Measurements from ENCODE around the gene LRRK1. TPM values are rescaled to one million over a fixed set of nuclear protein-coding genes. Genes with fewer than 3 reads are reported as not detected.

Gene LRRK1
- polyA plus RNA-seq, 1 donor from 2014 or later: 13.2 TPM

GRCh38 chr15:100899601-100900000, 19.6 kb upstream of the LRRK1 start:
- Mint-ChIP-seq H3K4me1 (peaks cover 0 to 4% (median 0%) of the 10 kb centered on the region in 3 donors), H3K4me3 (no peak overlapping the region), H3K27me3 (peaks cover 12% of the 10 kb centered on the region), H3K36me3 (no peaks in the 10 kb centered on the region), H3K9me3 (peaks cover 0 to 6% (median 3%) of the 10 kb centered on the region in 3 donors), H3K27ac (no peak overlapping the region)

DNA sequence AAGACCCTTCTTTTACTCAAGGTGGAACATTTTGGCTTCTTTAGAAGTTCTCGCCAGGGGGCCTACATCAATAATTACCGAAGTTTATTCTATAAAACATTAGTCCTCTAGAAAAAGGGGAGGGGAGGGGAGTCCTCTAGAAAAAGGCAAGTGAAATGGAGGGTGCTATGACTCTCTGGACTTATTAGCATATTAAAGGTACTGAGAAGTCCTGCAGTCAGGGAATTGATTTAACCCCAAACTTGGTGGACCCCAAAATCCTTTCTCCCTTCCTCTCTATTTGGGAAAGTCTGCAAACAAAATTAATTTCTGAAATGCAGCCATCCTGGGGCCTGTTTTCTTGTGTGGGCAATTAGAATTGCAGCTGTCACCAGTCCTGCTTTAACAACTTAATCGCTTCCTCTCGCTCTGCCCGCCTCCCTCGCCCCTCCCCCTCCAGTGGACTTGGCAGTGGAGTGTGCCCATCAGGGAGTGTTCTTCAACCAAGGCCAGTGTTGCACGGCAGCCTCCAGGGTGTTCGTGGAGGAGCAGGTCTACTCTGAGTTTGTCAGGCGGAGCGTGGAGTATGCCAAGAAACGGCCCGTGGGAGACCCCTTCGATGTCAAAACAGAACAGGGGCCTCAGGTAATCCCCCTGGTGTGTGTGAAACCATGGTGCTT, 18.9 kb upstream of the LRRK1 start:
- H3K36me3 Mint-ChIP-seq: no peaks in the 10 kb centered on the region
- H3K9me3 Mint-ChIP-seq: peaks cover 0 to 6% (median 3%) of the 10 kb centered on the region in 3 donors
- peak overlapping the region in 1 of 3 donors; percentile 83 for H3K27ac Mint-ChIP-seq
- H3K4me1 Mint-ChIP-seq: peaks cover 0 to 4% (median 0%) of the 10 kb centered on the region in 3 donors
- H3K4me3 Mint-ChIP-seq: no peak overlapping the region
- peaks cover 8% of the 10 kb centered on the region for H3K27me3 Mint-ChIP-seq

DNA sequence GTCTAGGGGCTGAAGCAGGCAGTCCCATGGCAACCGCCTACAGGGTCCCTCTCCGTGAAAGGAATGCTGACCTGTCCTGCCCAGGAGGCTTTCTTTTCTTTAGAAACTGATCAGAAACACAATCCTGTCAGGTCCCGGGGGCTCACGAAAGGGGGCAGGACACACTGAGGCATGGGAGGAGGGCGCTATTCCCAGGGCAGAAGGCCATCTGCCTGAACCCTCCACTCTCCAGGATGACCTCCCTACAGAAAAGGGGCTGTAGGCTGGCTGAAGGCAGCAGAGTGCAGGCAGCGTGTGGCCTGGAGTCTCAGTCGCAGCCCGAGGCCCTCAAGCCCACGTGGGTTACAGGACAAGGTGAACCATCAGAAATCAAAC, 18.4 kb upstream of the LRRK1 start:
- no peaks in the 10 kb centered on the region for H3K36me3 Mint-ChIP-seq
- H3K27me3 Mint-ChIP-seq: peaks cover 7% of the 10 kb centered on the region
- H3K4me1 Mint-ChIP-seq: peaks cover 0 to 4% (median 0%) of the 10 kb centered on the region in 3 donors
- peak overlapping the region in 2 of 3 donors; percentile 18 to 83 for H3K27ac Mint-ChIP-seq
- H3K4me3 Mint-ChIP-seq: no peak overlapping the region
- peaks cover 0 to 5% (median 3%) of the 10 kb centered on the region in 3 donors for H3K9me3 Mint-ChIP-seq

GRCh38 chr15:100901296-100901695, 17.9 kb upstream of the LRRK1 start:
- Mint-ChIP-seq H3K36me3 (no peaks in the 10 kb centered on the region), H3K27me3 (peaks cover 6% of the 10 kb centered on the region), H3K4me3 (no peak overlapping the region), H3K4me1 (peaks cover 0 to 4% (median 0%) of the 10 kb centered on the region in 3 donors), H3K9me3 (peaks cover 0 to 5% (median 3%) of the 10 kb centered on the region in 3 donors), H3K27ac (no peak overlapping the region)

DNA sequence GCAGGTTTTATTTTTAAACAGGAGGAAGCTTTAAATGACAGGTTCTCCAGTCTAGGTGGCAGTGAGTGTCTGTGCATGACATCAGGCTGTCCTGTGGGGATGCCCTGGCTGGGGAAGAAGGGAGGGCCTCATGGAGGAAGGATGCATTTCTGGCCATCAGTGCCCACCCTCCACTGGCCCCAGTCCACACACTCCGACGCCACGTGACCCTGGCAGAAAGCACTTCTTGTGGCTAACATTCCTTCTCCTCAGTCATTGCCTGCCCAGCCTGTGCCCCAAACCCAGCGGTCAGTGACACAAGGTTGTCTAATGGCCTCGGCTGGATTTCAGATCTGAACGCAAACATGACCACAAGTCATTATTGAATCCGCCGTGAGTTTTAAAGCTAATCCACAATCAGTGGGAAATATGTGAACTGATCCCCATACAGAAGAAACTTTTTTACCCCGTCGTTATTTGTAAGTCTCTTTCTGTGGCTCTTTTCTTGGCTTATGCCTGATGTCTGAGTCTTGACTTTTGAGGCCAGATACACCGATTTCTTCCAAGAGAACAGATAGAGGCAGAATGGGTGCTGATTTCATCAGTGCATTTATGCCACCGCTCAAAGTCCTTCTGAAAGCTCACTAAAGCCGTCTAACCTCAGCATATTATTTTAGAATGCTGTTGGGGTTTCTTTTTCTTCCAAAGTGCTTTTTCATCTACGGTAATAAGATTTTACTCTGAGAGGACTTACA, 17.3 kb upstream of the LRRK1 start:
- H3K9me3 Mint-ChIP-seq: peaks cover 0 to 5% (median 3%) of the 10 kb centered on the region in 3 donors
- peaks cover 6% of the 10 kb centered on the region for H3K27me3 Mint-ChIP-seq
- H3K27ac Mint-ChIP-seq: no peak overlapping the region
- H3K36me3 Mint-ChIP-seq: no peaks in the 10 kb centered on the region
- no peak overlapping the region for H3K4me3 Mint-ChIP-seq
- H3K4me1 Mint-ChIP-seq: peaks cover 0 to 4% (median 0%) of the 10 kb centered on the region in 3 donors

DNA sequence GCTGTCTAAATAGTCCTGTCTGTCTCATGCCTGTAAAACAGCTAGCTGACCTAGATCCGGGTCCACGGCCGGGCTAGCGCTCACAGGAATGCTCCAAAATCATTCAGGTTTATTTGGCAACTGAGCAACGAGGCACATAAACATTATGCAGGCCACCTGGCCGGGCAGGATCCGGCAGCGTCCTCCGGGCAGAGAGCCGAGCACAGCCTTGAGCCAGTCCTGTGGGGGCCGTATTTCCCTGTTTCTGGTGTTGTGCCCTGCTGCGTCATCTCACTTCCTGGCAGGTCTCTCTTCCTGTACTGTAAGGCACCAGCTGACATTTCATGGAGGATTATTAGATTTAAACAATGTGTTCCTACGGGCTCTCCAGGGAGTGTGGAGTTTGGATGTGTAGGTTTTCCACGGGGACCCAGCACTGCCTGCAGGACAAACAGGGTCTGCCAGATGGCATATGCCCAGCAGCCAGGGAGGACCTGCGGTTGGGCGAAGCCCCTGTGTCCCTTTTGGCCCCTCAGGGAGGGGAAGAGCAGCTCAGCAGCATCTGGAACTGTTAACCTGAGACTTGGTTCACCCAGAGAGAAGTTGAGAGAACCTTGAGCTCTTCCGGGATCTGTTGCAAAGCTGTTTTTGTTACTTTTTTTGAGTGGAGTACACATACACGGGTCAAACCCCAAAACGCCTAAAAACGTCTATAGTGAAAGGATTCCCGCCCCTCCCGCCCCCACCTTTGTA, 16.6 kb upstream of the LRRK1 start:
- Mint-ChIP-seq H3K36me3 (no peaks in the 10 kb centered on the region), H3K4me3 (peak overlapping the region in 1 of 4 donors; percentile 66), H3K4me1 (peaks cover 0 to 4% (median 0%) of the 10 kb centered on the region in 3 donors), H3K27ac (no peak overlapping the region), H3K27me3 (peaks cover 9% of the 10 kb centered on the region), H3K9me3 (peaks cover 0 to 5% (median 3%) of the 10 kb centered on the region in 3 donors)

- Mint-ChIP-seq H3K4me1 (peaks cover 0 to 4% (median 0%) of the 10 kb centered on the region in 3 donors), H3K4me3 (no peak overlapping the region), H3K27ac (no peak overlapping the region), H3K9me3 (peaks cover 0 to 5% (median 3%) of the 10 kb centered on the region in 3 donors), H3K27me3 (peaks cover 6% of the 10 kb centered on the region), H3K36me3 (no peaks in the 10 kb centered on the region)
Measured at GRCh38 chr15:100903168-100903554, 16.0 kb upstream of the LRRK1 start.

DNA sequence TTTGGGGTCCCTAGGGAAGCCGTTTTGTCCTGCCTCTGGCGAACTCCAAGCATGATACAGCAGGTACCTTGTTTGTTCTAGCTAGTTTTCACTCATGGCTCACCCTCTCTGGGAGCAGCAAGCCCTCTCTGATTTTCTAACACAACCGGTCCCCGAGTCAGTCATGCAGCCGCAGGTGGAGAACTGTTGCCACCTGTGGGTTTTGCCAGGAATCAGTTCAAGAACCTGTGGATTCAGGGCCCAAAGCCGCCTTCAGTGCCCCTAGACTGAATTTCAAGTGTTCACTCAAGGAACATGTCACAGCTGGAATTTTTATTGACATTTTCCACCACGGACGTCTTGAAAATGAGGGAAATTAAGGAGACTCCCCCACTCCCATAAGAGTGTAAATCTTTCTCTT, 13.3 kb upstream of the LRRK1 start:
- Mint-ChIP-seq H3K9me3 (peaks cover 0 to 3% (median 3%) of the 10 kb centered on the region in 3 donors), H3K36me3 (no peaks in the 10 kb centered on the region), H3K4me1 (peaks cover 0 to 4% (median 0%) of the 10 kb centered on the region in 3 donors), H3K4me3 (no peak overlapping the region), H3K27me3 (peaks cover 3% of the 10 kb centered on the region), H3K27ac (no peak overlapping the region)

GRCh38 chr15:100908466-100908865, 10.7 kb upstream of the LRRK1 start:
- Mint-ChIP-seq H3K36me3 (peaks cover 2% of the 10 kb centered on the region), H3K27ac (no peak overlapping the region), H3K4me1 (no peaks in the 10 kb centered on the region), H3K9me3 (peaks cover 0 to 3% (median 3%) of the 10 kb centered on the region in 3 donors), H3K27me3 (peaks cover 3% of the 10 kb centered on the region), H3K4me3 (no peak overlapping the region)

GRCh38 chr15:100909565-100909964, 9.6 kb upstream of the LRRK1 start:
- no peak overlapping the region for H3K27ac Mint-ChIP-seq
- peaks cover 0 to under 1% (median 0%) of the 10 kb centered on the region in 3 donors for H3K9me3 Mint-ChIP-seq
- H3K27me3 Mint-ChIP-seq: peaks cover 3% of the 10 kb centered on the region
- H3K4me3 Mint-ChIP-seq: no peak overlapping the region
- H3K4me1 Mint-ChIP-seq: no peaks in the 10 kb centered on the region
- peaks cover 6% of the 10 kb centered on the region for H3K36me3 Mint-ChIP-seq

DNA sequence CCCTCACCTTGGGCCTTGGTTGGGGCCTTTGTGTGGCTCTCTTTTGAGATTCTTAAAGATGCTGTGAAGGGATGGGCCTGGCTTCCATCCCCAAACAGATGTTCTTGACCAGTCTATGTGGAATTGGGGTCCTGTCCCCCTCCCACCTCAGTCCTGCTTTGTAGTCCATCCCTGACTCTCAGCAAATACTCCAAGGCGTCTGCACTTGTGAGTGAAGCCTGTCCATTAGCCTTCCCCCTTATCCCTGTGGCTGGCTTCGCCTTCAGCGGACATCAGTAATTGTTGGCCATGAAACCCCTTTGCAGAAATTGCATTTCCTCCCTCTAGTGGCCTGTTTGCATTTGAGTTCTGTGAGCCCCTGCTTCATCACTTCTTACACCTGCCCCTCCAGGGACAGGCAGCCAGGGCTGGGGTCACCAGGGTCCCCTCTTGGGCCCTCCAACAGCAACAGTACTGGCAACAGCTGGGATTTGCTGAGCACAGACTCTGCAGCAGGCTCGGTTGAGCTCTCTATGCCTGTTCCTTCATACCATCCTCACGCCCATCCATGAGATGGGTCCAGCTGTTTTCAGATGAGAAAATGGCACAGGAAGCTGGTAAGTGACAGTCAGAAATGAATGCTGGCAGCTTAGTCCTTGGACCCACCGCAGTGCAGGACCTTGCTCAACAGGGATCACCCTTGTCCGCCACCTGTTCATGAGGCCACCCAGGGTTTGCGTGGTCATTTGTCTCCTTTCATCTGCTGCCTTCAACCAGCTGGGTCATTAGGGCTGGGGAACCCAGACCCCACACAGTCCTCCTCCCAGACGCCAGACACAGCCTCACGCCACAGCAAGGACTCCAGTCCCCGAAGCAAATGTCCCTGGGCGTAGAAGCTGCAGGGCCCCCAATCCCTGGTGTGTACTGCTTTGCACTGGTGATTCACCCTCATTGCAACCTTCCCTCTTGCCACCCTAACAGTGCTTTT, 8.9 kb upstream of the LRRK1 start:
- no peaks in the 10 kb centered on the region for H3K4me1 Mint-ChIP-seq
- peaks cover 3% of the 10 kb centered on the region for H3K27me3 Mint-ChIP-seq
- H3K27ac Mint-ChIP-seq: no peak overlapping the region

GRCh38 chr15:100911086-100911485, 8.1 kb upstream of the LRRK1 start:
- no peaks in the 10 kb centered on the region for H3K4me1 Mint-ChIP-seq
- no peak overlapping the region for H3K27ac Mint-ChIP-seq
- peaks cover 3% of the 10 kb centered on the region for H3K27me3 Mint-ChIP-seq
- no peaks in the 10 kb centered on the region for H3K9me3 Mint-ChIP-seq
- peaks cover 6% of the 10 kb centered on the region for H3K36me3 Mint-ChIP-seq
- no peak overlapping the region for H3K4me3 Mint-ChIP-seq

More for the DNA sequence above, 8.9 kb upstream of the LRRK1 start:
- Mint-ChIP-seq H3K4me3 (no peak overlapping the region), H3K9me3 (no peaks in the 10 kb centered on the region), H3K36me3 (peaks cover 6% of the 10 kb centered on the region)

DNA sequence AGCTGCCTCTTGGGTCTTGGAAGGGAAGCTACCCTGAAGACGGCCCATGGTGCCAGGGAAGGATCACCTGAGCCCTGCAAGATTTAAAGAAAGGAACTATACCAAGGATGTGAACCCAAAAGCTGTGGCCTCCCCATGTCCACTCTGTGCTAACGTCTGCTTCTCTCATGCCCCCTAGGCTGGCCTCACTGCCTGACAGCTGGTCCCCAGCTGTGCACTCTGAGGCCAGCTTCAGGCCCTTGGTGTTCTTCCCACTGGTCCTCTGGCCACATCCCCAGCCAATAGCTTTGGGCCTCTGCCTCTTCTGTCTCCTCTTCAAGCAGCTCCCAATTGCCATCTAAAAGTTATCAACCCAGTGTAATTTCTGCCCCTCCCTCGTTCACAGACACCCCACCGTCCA, 5.2 kb upstream of the LRRK1 start:
- H3K36me3 Mint-ChIP-seq: peaks cover 6% of the 10 kb centered on the region
- H3K4me1 Mint-ChIP-seq: peaks cover 0 to 5% (median 0%) of the 10 kb centered on the region in 3 donors
- no peaks in the 10 kb centered on the region for H3K9me3 Mint-ChIP-seq
- no peak overlapping the region for H3K4me3 Mint-ChIP-seq
- no peak overlapping the region for H3K27ac Mint-ChIP-seq
- H3K27me3 Mint-ChIP-seq: no peaks in the 10 kb centered on the region

- peaks cover under 1 to 5% (median under 1%) of the 10 kb centered on the region in 3 donors for H3K4me1 Mint-ChIP-seq
- H3K27ac Mint-ChIP-seq: no peak overlapping the region
- no peaks in the 10 kb centered on the region for H3K27me3 Mint-ChIP-seq
- H3K4me3 Mint-ChIP-seq: no peak overlapping the region
- peaks cover 6% of the 10 kb centered on the region for H3K36me3 Mint-ChIP-seq
- H3K9me3 Mint-ChIP-seq: no peaks in the 10 kb centered on the region
Measured at GRCh38 chr15:100914876-100915275, 4.3 kb upstream of the LRRK1 start.
